K562 (cell line): ENCODE data around the gene NME4. TPM values are rescaled to one million over a fixed set of nuclear protein-coding genes. Genes with fewer than 3 reads are reported as not detected.
A peak's percentile ranks its signal among the peaks of the same experiment; 100 is the strongest.

Source experiments
- ATAC-seq: fragments of 200-7000 bp; cut with Tn5 transposase; 3 replicates; pipeline ENCODE4 v1.9.1; 2020; ENCODE audit warnings: moderate library complexity
- BruUV-seq: library from RNA; stranded (reverse); fragments of 400-500 nt; replicated peaks from 2 replicates; lab custom pipeline; 2021; lab: Mats Ljungman, UMichigan
- CTCF ChIA-PET: fragments of 300-600 bp; formaldehyde crosslinking; extraction: SDS; loops from one replicate; lab custom pipeline; 2021; ENCODE audit warnings: low intra/inter-chr PET ratio; lab: Yijun Ruan, JAX
- POLR2A ChIA-PET: fragments of 300-600, 350-650 bp; sonication (Branson Sonifier 250); formaldehyde crosslinking; extraction: SDS; loops from one replicate; lab custom pipeline; 2021; ENCODE audit warnings: antibody characterized with exemption, inconsistent platforms; lab: Yijun Ruan, JAX
- DNase-seq, 4 experiments: peaks; one replicate each; pipeline versions ENCODE4 v3.0.0 to v3.0.0-alpha.2; 2011 to 2018; ENCODE audit warnings: low spot score in 3 of 4, mixed read lengths in 3 of 4; ENCODE audit errors: extremely low read depth in 1 of 4
- FAIRE-seq: peaks from 2 replicates; lab custom pipeline; 2011; peaks lifted over from hg19 to GRCh38; lab: Jason Lieb, UNC
- H2AFZ ChIP-seq: 2 replicates; pipeline ENCODE4 v1.6.0; 2011; ENCODE audit warnings: low read depth, low read length, control low read depth, inconsistent platforms
- H3K27ac ChIP-seq: fragments of 200-600 bp; 3 replicates; pipeline ENCODE4 v1.8.0; 2011; ENCODE audit warnings: low read depth, mild to moderate bottlenecking, control low read depth, inconsistent platforms, low read length, moderate library complexity, mixed read lengths; ENCODE audit errors: extremely low read depth
- H3K27me3 ChIP-seq, 2 experiments: fragments of 300-600 bp in 1 of 2; 2 replicates in 1 of 2; 3 replicates in 1 of 2; pipeline versions ENCODE4 v1.6.0 to v1.8.0; 2011; ENCODE audit warnings: inconsistent platforms in 2 of 2, low read length in 2 of 2, mild to moderate bottlenecking in 1 of 2, mixed read lengths in 1 of 2, moderate library complexity in 1 of 2; ENCODE audit not compliant: control insufficient read depth in 2 of 2, insufficient read depth in 2 of 2
- H3K36me3 ChIP-seq: fragments of 300-600 bp; 3 replicates; pipeline ENCODE4 v1.8.0; 2011; ENCODE audit warnings: mild to moderate bottlenecking, low read length, inconsistent platforms; ENCODE audit not compliant: control insufficient read depth, insufficient read depth
- H3K4me1 ChIP-seq, 2 experiments: fragments of 200-600 bp in 1 of 2; replicated peaks in 1 of 2; 2 replicates in 1 of 2; 3 replicates in 1 of 2; pipeline versions ENCODE4 v1.5.1 to v1.8.0; 2011; ENCODE audit warnings: inconsistent platforms in 2 of 2, low read length in 2 of 2, mild to moderate bottlenecking in 1 of 2, mixed read lengths in 1 of 2, moderate library complexity in 1 of 2; ENCODE audit not compliant: control insufficient read depth in 2 of 2, insufficient read depth in 2 of 2
- H3K4me2 ChIP-seq: 2 replicates; pipeline ENCODE4 v1.6.1; 2011; ENCODE audit warnings: low read length, control low read depth, inconsistent platforms, mixed read lengths; ENCODE audit not compliant: insufficient read depth
- H3K4me3 ChIP-seq: fragments of 200-600 bp; sonication (generic), shearing (Covaris generic); 2 replicates; pipeline ENCODE4 v1.5.1; 2016; ENCODE audit warnings: control low read depth, inconsistent platforms
- H3K79me2 ChIP-seq: fragments of 200-600 bp; 3 replicates; pipeline ENCODE4 v1.8.0; 2011; ENCODE audit warnings: low read length, inconsistent platforms; ENCODE audit not compliant: control insufficient read depth, insufficient read depth
- H3K9ac ChIP-seq, 2 experiments: 2 replicates each; pipeline versions ENCODE4 v1.6.0 to v1.6.1; 2011; ENCODE audit warnings: low read depth in 2 of 2, low read length in 2 of 2, control low read depth in 1 of 2, inconsistent platforms in 1 of 2, mild to moderate bottlenecking in 1 of 2, mixed read lengths in 1 of 2; ENCODE audit not compliant: insufficient read depth in 1 of 2
- H3K9me1 ChIP-seq: one replicate; pipeline ENCODE4 v1.6.0; 2011; ENCODE audit warnings: inconsistent platforms, mild to moderate bottlenecking, low read length, moderate library complexity; ENCODE audit not compliant: control insufficient read depth, insufficient read depth
- H3K9me3 ChIP-seq: replicated peaks from 2 replicates; pipeline ENCODE4 v1.5.1; 2011; ENCODE audit warnings: low read depth, low read length, inconsistent platforms; ENCODE audit not compliant: control insufficient read depth, insufficient read depth
- H4K20me1 ChIP-seq: replicated peaks from 2 replicates; pipeline ENCODE4 v1.6.1; 2011; ENCODE audit warnings: low read length, inconsistent platforms, mixed read lengths; ENCODE audit not compliant: control insufficient read depth, insufficient read depth
- CBFA2T3 ChIP-seq: fragments of 450-650 bp; IDR thresholded peaks from 2 replicates; pipeline ENCODE4 v1.6.1; 2017
- MAZ ChIP-seq, 2 experiments: fragments of 450-650 bp in 1 of 2; sonication (generic) in 1 of 2; formaldehyde crosslinking; IDR thresholded peaks in 1 of 2; conservative IDR thresholded peaks in 1 of 2; 2 replicates each; pipeline versions ENCODE4 v1.4.0 to v1.5.0; 2020; ENCODE audit warnings: mild to moderate bottlenecking in 1 of 2, missing genetic modification reagents in 1 of 2
- SRF ChIP-seq, 2 experiments: fragments of 250-450, 450-650 bp in 1 of 2; sonication (Bioruptor Pico) in 1 of 2; sonication (generic) in 1 of 2; formaldehyde crosslinking; IDR thresholded peaks; 2 replicates each; pipeline versions ENCODE4 v1.5.0 to v1.5.1; 2020 to 2022; ENCODE audit warnings: mild to moderate bottlenecking in 1 of 2, missing genetic modification reagents in 1 of 2
- ZSCAN32 ChIP-seq: fragments of 450-650 bp; formaldehyde crosslinking; IDR thresholded peaks from 2 replicates; pipeline ENCODE4 v1.4.0; 2020; ENCODE audit warnings: mild to moderate bottlenecking, moderate library complexity
- WGBS: fragments of 100-300 bp; shearing (Covaris generic); methylation state at CpG from one replicate; pipeline ENCODE4 v1.1.6; 2016; ENCODE audit warnings: low coverage, mixed read lengths; ENCODE audit not compliant: insufficient coverage; ENCODE audit errors: missing lambda C conversion rate; 5-methylcytosine and 5-hydroxymethylcytosine counted together
- in situ Hi-C: fragments of 300-500 bp; cut with MboI; formaldehyde crosslinking; loops from 4 replicates; pipeline ENCODE4 v1.15.0; 2018; ENCODE audit warnings: inconsistent platforms, mixed read lengths
- intact Hi-C: fragments of 100-400 bp; cut with micrococcal nuclease; formaldehyde crosslinking; loops from 2 replicates; pipeline ENCODE4 v1.14.2; 2022
- polyA plus RNA-seq, 8 experiments: library from polyadenylated mRNA; depleted of rRNA in 4 of 8; stranded (reverse) in 5 of 8; unstranded in 3 of 8; fragments of >200 nt; fragmentation: Nextera tagmentation in 2 of 8; fragmentation: Illumina TruSeq in 1 of 8; extraction: Ambion mirVana in 2 of 8; extraction: Trizol in 1 of 8; gene quantifications; 2 replicates each; pipeline versions ENCODE4 v1.2.1 to v1.2.3, GENCODE V29; 2011 to 2014; ENCODE audit warnings: inconsistent platforms in 1 of 8, missing spikeins in 1 of 8
- total RNA-seq, 7 experiments: library from RNA; depleted of rRNA in 6 of 7; stranded (reverse); fragments of >200 nt in 6 of 7; fragmentation: Illumina TruSeq in 2 of 7; extraction: Trizol in 2 of 7; gene quantifications; 2 replicates each; pipeline versions ENCODE4 v1.2.1 to v1.2.3, GENCODE V29; 2011 to 2021; ENCODE audit warnings: low replicate concordance in 1 of 7
- TF ChIP-seq, protein P1 (sequence below): fragments of 250-450 bp; sonication (Bioruptor Pico); IDR thresholded peaks from 2 replicates; pipeline ENCODE4 v1.5.0; 2022; ENCODE audit warnings: mild to moderate bottlenecking
- TF ChIP-seq, protein P2 (sequence below), 2 experiments: fragments of 450-650 bp in 1 of 2; sonication (generic) in 1 of 2; formaldehyde crosslinking in 1 of 2; IDR thresholded peaks in 1 of 2; conservative IDR thresholded peaks in 1 of 2; 2 replicates each; pipeline versions ENCODE4 v1.6.1 to v1.8.1; 2016 to 2023; ENCODE audit warnings: mild to moderate bottlenecking in 2 of 2, moderate library complexity in 2 of 2, inconsistent platforms in 1 of 2, missing genetic modification reagents in 1 of 2
- TF ChIP-seq, protein P3 (sequence below), 2 experiments: IDR thresholded peaks; 2 replicates each; pipeline ENCODE4 v1.6.1; 2011; ENCODE audit warnings: borderline replicate concordance in 1 of 2, control low read depth in 1 of 2, low read depth in 1 of 2, low read length in 1 of 2, mild to moderate bottlenecking in 1 of 2, mixed read lengths in 1 of 2, moderate library complexity in 1 of 2; ENCODE audit not compliant: insufficient read depth in 1 of 2, insufficient read length in 1 of 2, poor library complexity in 1 of 2, severe bottlenecking in 1 of 2; ENCODE audit errors: extremely low read depth in 1 of 2

Gene NME4
- total and polyA plus RNA-seq, 9 of the 15 experiments (the other 6 are each of a cell fraction or from before 2014, with no cell fraction given): 15.4 to 264 (median 139) TPM

DNA sequence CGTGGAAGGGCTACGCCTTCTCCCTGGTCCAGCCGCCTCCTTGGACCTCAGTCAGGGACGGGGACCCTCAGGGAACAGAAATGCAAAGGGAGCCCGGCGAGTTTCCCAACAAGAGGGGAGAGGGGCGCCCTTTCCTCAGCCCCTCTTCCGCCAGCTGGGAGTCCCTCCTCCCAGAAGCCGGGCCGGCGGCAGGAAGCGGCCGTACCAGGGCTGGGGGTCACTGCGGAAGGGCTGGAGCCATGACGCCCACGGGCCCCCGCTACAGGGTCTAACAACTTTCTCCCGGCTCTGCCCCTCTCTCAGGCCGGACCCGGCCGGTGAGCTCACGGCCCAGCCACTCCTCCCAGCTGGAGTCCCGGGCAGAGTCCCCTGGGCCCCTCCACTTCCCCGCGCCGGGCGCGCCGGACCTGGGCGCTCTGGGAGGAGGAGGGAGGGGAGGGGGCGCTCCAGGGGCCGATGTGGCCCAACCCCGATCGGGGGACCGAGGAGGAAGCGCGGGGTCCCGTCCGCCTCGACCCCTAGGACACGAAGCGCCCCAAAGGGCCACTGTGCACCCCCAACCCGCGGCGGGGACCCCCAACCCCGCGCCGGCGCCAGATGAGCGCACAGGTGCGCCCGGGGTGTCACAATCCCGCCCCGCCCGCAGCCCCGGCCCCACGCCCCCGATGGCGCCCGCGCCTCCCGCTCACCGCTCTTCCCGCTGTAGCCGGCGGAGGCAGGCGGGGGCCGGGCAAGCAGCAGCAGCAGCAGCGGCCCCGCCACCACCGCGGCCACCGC lies 15.8 kb upstream of the NME4 start:
- H3K4me1 ChIP-seq: peaks cover under 1 to 64% of the 10 kb centered on the region in 2 experiments; a peak in 4 of 5 replicates
- in situ Hi-C loops (no loop called here), intact Hi-C loops (no loop called here)
- peak overlapping the region; percentile 75 for H3K27ac ChIP-seq
- ChIA-PET POLR2A (interaction anchor here (0.6 kb wide), 1 partner anchor 63 kb away, joined by 3 read pairs; no protein-coding TSS in a partner anchor), CTCF (interaction anchor here (0.9 kb wide), 1 partner anchor 11 kb away, joined by 3 read pairs; the partner anchor contains the start of gene MRPL28)
- FAIRE-seq (no peak), ATAC-seq (peak; percentile 80), DNase-seq (peak; percentile 46 to 62 (median 58))
- no peak overlapping the region for H2AFZ ChIP-seq
- H3K27me3 ChIP-seq: no peaks in the 10 kb centered on the region
- no peaks in the 10 kb centered on the region for H3K9me3 ChIP-seq
- no TSS peak for BruUV-seq
- no peaks in the 10 kb centered on the region for H4K20me1 ChIP-seq
- WGBS: 1% methylated on average over 31 of the region's 73 CpGs
- peak overlapping the region; percentile 80 to 88 for H3K9ac ChIP-seq
- peak overlapping the region; percentile 94 for H3K4me3 ChIP-seq
- H3K9me1 ChIP-seq: no peaks in the 10 kb centered on the region
- H3K4me2 ChIP-seq: peak overlapping the region; percentile 65
- H3K36me3 ChIP-seq: peaks cover 16% of the 10 kb centered on the region; the same call in 2 of the 3 replicates
- peaks cover 33% of the 10 kb centered on the region for H3K79me2 ChIP-seq
- TF ChIP-seq CBFA2T3 (no peak), SRF (CRISPR knock-in tag; IDR thresholded peaks at IDR 0.05) (no peak), MAZ (CRISPR knock-in tag; conservative IDR thresholded peaks at IDR 0.05 in 1 of 2, IDR thresholded peaks at IDR 0.05 in 1 of 2) (peak in 1 of 2 experiments; percentile 50; a peak in 1 of 4 replicates), ZSCAN32 (no peak)
- TF ChIP-seq, protein P1, sequence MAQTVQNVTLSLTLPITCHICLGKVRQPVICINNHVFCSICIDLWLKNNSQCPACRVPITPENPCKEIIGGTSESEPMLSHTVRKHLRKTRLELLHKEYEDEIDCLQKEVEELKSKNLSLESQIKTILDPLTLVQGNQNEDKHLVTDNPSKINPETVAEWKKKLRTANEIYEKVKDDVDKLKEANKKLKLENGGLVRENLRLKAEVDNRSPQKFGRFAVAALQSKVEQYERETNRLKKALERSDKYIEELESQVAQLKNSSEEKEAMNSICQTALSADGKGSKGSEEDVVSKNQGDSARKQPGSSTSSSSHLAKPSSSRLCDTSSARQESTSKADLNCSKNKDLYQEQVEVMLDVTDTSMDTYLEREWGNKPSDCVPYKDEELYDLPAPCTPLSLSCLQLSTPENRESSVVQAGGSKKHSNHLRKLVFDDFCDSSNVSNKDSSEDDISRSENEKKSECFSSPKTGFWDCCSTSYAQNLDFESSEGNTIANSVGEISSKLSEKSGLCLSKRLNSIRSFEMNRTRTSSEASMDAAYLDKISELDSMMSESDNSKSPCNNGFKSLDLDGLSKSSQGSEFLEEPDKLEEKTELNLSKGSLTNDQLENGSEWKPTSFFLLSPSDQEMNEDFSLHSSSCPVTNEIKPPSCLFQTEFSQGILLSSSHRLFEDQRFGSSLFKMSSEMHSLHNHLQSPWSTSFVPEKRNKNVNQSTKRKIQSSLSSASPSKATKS: no peak
- TF ChIP-seq, protein P2, sequence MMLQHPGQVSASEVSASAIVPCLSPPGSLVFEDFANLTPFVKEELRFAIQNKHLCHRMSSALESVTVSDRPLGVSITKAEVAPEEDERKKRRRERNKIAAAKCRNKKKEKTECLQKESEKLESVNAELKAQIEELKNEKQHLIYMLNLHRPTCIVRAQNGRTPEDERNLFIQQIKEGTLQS (IDR thresholded peaks at IDR 0.05): no peak
- TF ChIP-seq, protein P2 (CRISPR knock-in tag; conservative IDR thresholded peaks at IDR 0.05): no peak
- TF ChIP-seq, protein P3, sequence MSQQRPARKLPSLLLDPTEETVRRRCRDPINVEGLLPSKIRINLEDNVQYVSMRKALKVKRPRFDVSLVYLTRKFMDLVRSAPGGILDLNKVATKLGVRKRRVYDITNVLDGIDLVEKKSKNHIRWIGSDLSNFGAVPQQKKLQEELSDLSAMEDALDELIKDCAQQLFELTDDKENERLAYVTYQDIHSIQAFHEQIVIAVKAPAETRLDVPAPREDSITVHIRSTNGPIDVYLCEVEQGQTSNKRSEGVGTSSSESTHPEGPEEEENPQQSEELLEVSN (IDR thresholded peaks at IDR 0.05; ENCODE audit: borderline replicate concordance in 1 of 2, extremely low read depth in 1 of 2, insufficient read depth in 1 of 2, insufficient read length in 1 of 2, low read depth in 1 of 2, low read length in 1 of 2, poor library complexity in 1 of 2, severe bottlenecking in 1 of 2): peak in 1 of 2 experiments; percentile 60
